Measurements from ENCODE around the gene LINGO1. TPM values are rescaled to one million over a fixed set of nuclear protein-coding genes. Genes with fewer than 3 reads are reported as not detected.

Gene LINGO1
- total RNA-seq, 2 experiments from 2014 or later = not detected

DNA sequence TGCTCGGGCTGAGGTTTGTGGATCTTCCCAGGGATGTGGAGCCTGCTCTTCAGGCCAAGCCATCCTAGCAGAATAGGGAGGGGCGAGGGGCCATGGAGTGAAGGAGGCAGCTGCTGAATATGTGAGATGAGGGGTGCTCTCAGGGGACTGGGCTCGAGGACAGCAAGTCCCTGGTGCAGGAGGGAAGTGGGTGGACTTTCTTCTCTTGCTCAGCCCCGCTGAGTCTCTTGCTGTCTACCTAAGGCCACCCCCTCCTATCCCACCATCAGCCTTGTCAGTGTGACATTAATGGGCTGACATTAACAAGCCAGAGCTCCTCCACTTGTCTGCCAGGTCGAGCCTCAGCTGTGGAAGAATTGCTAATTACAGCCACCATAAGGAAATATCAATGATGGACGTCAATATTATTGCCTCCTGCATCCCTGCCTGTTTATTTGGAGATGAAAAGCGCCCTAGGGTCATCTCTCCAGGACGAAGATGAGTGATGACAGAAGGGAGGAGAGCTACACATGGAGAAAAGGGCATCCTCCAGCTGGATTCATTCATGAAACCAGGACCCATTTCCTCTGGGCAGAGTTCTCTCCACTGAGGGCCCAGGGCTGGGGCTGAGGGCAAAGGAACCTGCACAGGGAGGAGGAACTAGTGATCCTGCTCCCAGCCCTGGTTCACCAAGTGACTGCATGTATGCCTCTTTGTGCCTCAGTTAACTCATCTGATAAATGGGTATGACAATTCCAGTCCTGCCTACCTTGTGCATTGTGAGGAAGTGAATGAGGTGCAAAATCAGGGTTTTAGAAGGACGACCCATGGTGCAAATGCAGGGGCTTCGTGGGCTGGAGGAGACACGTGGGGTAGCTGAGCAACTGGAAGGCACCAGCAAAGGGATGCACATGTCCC lies 34.9 kb upstream of the LINGO1 start:
- ChIA-PET POLR2A (no interaction called here), CTCF (interaction anchor here (0.6 to 1.7 kb wide), 2 partner anchors 33 to 104 kb away, joined by 3 to 4 read pairs; no protein-coding TSS in a partner anchor)
- Mint-ChIP-seq H3K36me3 (no peaks in the 10 kb centered on the region), H3K27me3 (peaks cover 3% of the 10 kb centered on the region), H3K9me3 (no peaks in the 10 kb centered on the region), H3K4me1 (ENCODE audit: low read depth) (no peaks in the 10 kb centered on the region), H3K27ac (no peak overlapping the region), H3K4me3 (no peak overlapping the region)
- DNase-seq = no peak
- intact Hi-C loops (cut with micrococcal nuclease) = no loop called here

DNA sequence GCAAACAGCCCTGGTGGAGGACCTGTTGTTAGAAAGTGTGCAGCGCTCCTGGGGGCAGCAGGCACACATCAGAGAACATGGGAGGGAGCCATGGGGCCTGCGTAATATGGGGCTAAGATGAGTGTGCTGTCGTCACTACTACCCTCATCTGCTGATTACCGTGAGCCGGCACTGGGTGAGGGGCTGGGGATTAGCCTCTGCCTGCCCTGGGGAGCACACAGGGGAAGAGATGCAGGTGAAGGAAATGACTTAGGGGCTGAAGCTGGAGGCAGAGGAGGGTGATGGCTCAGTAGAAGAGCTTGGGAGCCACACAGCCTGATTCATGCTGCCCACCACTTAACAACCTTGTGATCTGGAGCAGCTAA lies 33.6 kb upstream of the LINGO1 start:
- H3K36me3 Mint-ChIP-seq = no peaks in the 10 kb centered on the region

DNA sequence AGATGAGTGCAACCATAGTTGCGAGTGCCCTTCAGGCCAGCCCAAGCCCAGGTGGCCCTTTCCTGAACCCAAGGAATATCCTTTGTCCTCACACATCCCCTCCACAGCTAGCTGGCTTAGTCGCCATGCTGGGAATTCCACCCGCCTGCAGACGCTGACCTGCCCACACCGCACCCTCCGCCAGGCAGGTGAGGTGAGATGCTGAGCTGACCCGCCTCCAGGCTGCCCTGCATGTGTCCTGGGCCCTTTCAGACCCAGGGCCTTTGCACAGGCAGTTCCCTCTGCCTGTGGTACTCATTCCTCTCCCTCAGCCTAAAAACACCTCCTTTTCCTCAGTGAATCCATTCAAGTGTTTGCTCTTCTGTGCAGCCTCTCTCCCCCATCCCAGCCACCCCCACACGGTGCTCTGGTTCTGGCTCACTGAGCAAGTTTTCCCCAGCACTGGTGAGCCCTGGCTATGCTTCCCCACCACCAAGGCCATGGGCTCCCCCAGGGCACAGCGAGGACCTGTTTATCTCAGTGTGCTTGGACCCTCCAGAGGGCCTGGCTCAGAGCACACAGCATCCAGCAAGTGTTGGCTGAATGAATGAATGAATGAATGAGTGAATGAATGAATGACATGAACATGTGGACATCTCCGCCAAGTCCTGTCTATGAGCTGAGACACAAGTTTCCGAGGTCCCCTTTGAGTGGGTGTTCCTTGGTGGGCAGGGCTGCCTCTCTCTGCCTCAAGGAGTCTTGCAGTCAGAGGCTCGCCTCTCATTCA lies 33.0 kb upstream of the LINGO1 start:
- Mint-ChIP-seq H3K36me3 (no peaks in the 10 kb centered on the region), H3K4me3 (no peak overlapping the region), H3K27ac (no peak overlapping the region), H3K4me1 (ENCODE audit: low read depth) (no peaks in the 10 kb centered on the region), H3K27me3 (peaks cover 4% of the 10 kb centered on the region), H3K9me3 (no peaks in the 10 kb centered on the region)
- no peak for DNase-seq
- intact Hi-C loops (cut with micrococcal nuclease) = no loop called here
- ChIA-PET CTCF (no interaction called here), POLR2A (no interaction called here)

More for the DNA sequence above, 33.6 kb upstream of the LINGO1 start:
- Mint-ChIP-seq H3K9me3 (no peaks in the 10 kb centered on the region), H3K4me1 (ENCODE audit: low read depth) (no peaks in the 10 kb centered on the region), H3K27me3 (peaks cover 3% of the 10 kb centered on the region), H3K27ac (no peak overlapping the region), H3K4me3 (no peak overlapping the region)
- DNase-seq = no peak
- intact Hi-C loops (cut with micrococcal nuclease) = no loop called here
- POLR2A ChIA-PET = no interaction called here
- CTCF ChIA-PET = interaction anchor here (1.7 kb wide), 1 partner anchor 32 kb away, joined by 4 read pairs; no protein-coding TSS in a partner anchor

DNA sequence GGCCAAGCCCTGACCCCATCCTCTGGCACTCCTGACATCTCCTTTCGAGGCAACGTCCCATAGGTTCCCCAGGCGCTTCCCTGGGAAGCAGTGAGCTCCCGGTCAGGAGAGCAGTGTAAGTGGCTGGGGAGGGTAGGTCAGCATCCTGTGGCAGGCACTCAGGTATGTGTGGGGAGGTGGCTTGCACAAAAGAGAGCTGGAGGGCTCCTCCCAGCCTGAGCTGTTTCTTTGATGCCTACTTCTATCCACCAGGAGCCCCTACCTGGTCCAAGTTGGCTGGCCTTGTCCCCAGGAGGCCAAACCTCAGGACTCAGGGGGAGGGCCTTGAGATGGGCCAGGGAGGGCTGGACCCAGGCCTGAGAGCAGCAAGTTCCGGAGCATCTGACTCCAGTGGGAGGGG lies 31.7 kb upstream of the LINGO1 start:
- intact Hi-C loops (cut with micrococcal nuclease) = no loop called here
- Mint-ChIP-seq H3K27me3 (peaks cover 3% of the 10 kb centered on the region), H3K27ac (no peak overlapping the region), H3K4me1 (ENCODE audit: low read depth) (no peaks in the 10 kb centered on the region), H3K36me3 (no peaks in the 10 kb centered on the region), H3K4me3 (no peak overlapping the region), H3K9me3 (no peaks in the 10 kb centered on the region)
- ChIA-PET CTCF (no interaction called here), POLR2A (no interaction called here)
- no peak for DNase-seq

DNA sequence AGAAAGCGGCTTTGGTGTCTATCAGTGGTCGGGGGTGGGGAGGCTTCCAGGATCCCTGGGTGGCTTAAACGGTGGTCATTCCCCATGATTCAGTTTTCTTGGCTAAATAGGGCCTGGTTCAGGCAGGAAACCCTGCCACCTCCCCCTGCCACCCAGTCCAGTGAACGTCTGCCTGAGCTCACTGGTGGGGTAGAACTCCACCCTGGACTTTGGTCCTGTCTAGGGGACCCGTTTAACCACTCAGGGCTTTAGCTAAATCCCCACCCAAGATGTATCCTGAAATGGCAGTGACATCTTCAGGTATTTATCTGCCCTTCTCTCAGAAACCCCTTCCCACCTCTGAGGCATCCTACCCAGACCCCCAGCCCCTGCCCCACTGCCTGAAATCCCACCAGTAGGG lies 30.5 kb upstream of the LINGO1 start:
- intact Hi-C loops (cut with micrococcal nuclease) = no loop called here
- Mint-ChIP-seq H3K36me3 (no peaks in the 10 kb centered on the region), H3K4me1 (ENCODE audit: low read depth) (no peaks in the 10 kb centered on the region), H3K27ac (no peak overlapping the region), H3K27me3 (peaks cover 3% of the 10 kb centered on the region), H3K4me3 (no peak overlapping the region), H3K9me3 (no peaks in the 10 kb centered on the region)
- CTCF ChIA-PET = no interaction called here
- POLR2A ChIA-PET = no interaction called here
- no peak for DNase-seq

DNA sequence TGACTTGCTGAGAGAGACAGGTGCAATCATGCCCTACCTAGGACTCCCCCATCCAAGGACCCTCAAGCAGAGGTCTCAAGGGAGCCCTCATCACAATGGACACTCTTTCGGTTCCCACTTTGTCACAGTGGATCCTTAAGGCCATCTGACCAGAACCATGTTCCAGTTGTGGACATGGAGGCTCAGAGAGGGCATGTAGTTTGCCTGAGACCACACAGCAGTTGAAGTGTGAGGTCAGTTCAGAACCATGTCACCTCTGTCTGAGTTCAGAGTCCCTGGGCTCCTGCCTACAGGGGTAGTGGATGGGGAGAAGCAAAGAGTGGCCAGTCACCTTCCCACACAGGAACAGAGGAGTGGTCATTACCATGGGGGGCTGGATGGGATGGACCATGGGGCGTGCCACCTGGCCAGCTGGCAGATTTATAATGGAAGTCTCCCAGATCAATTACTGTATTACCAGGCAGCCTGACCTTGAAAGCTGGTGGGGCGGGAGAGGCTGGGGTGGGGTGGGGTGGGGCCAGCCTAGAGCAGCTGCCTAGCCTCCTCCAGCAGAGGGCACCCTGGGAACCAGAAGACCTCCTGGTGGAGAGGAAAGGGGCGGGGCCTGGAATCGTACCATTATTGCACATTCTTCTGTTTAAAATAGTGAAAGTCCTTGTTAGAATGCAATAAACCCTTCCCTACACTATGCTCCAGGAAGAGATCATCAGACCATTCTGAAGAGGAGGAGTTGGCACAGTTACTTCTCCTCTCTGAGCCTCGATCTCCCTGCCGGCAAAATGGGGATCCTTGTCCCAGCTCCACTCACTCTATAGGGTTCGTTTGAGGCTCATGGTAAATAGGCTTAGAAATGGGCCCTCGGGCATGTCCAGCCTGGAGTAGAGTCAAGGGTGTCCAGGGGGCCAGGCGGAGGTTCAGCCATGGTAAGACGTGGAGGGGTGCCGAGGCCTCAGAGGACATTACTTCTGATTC lies 26.9 kb upstream of the LINGO1 start:
- CTCF ChIA-PET = interaction anchor here (1.0 to 1.7 kb wide), 2 partner anchors 26 to 162 kb away, joined by 3 to 6 read pairs; no protein-coding TSS in a partner anchor
- POLR2A ChIA-PET = no interaction called here
- intact Hi-C loops (cut with micrococcal nuclease) = no loop called here
- Mint-ChIP-seq H3K27ac (no peak overlapping the region), H3K9me3 (no peaks in the 10 kb centered on the region), H3K4me3 (no peak overlapping the region), H3K27me3 (peaks cover 7% of the 10 kb centered on the region), H3K36me3 (no peaks in the 10 kb centered on the region), H3K4me1 (ENCODE audit: low read depth) (no peaks in the 10 kb centered on the region)
- DNase-seq = peak; percentile 51

DNA sequence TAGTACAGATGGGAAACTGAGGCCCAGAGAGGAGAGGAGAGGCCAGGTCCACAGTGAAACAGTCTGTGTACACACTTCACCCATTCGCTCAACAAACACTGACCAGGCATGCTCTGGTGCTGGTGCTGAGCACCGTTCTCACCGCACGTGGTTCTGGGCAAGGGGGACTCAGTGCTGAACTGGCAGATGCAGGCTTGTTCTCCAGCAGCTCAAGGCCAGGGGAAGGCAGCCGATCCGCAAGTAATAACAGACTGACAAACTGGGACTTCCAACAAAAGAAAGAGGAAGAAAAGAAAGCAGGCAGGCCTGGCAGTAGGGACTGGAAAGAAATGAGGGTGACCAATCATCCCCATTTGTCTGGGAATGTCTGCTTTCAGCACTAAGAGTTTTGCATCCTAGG lies 25.6 kb upstream of the LINGO1 start:
- Mint-ChIP-seq H3K27ac (no peak overlapping the region), H3K27me3 (peaks cover 10% of the 10 kb centered on the region), H3K4me1 (ENCODE audit: low read depth) (no peaks in the 10 kb centered on the region), H3K9me3 (peaks cover 5% of the 10 kb centered on the region), H3K4me3 (no peak overlapping the region), H3K36me3 (no peaks in the 10 kb centered on the region)
- ChIA-PET POLR2A (no interaction called here), CTCF (interaction anchor here (1.0 kb wide), 1 partner anchor 24 kb away, joined by 3 read pairs; no protein-coding TSS in a partner anchor)
- intact Hi-C loops (cut with micrococcal nuclease) = no loop called here
- DNase-seq = no peak

DNA sequence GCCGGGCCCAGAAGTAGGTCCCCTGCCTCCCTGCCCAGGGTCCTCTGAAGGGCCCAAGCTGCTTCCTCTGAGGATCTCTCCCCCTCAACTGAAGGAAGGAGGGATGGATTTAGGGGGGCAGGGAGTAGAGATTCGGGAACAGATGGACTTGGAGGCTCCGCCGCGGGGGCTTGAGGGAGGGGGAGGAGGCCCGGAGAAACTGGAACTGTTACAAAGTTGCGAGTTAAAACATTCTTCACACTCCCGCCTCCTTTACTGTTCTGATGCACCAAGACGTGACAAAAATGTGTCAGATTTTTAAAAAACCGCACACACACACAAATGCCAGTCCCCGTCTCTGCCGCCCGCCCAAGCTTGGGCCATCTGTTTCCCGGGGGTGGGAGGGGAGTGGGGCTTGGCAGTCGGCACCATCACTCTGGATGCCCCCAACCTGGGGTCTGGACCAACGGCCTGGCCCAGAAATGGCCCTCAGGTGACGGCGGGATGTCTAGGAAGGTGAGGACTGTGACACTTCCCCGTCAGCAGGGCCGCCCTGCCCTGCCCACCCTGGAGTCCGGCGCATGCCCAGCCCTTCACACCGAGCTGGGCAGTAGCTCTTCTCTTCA lies 25.0 kb upstream of the LINGO1 start:
- Mint-ChIP-seq H3K9me3 (peaks cover 5% of the 10 kb centered on the region), H3K27me3 (peaks cover 10% of the 10 kb centered on the region), H3K27ac (no peak overlapping the region), H3K36me3 (no peaks in the 10 kb centered on the region), H3K4me1 (ENCODE audit: low read depth) (no peaks in the 10 kb centered on the region), H3K4me3 (no peak overlapping the region)
- ChIA-PET CTCF (no interaction called here), POLR2A (no interaction called here)
- DNase-seq = no peak
- intact Hi-C loops (cut with micrococcal nuclease) = no loop called here

DNA sequence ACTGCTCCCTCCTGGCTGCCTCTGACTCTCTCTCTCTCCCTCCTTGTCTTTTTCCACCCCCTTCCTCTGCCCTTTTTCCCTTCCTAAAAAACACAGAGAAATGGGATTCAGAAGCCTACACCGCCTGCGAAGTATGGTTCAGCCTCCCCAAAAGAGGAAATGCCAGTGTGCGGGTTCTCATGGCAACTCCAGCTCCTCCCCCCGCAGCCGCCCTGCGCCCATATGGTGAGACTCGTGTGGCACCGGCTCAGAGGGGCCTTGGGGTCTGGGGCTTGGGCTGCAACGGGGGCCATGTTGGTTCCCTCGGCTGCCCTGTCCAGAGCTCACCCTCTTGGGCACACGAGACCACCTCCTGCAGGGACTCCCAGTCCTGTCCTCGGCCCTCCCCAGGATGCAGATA lies 23.6 kb upstream of the LINGO1 start:
- Mint-ChIP-seq H3K4me1 (ENCODE audit: low read depth) (no peaks in the 10 kb centered on the region), H3K27me3 (peaks cover 11% of the 10 kb centered on the region), H3K9me3 (peaks cover 5% of the 10 kb centered on the region), H3K27ac (no peak overlapping the region), H3K4me3 (no peak overlapping the region), H3K36me3 (no peaks in the 10 kb centered on the region)
- intact Hi-C loops (cut with micrococcal nuclease) = no loop called here
- CTCF ChIA-PET = interaction anchor here (0.6 to 1.1 kb wide), 2 partner anchors 23 to 310 kb away, joined by 3 to 4 read pairs; partner anchors contain the start of gene LINGO1
- POLR2A ChIA-PET = no interaction called here
- no peak for DNase-seq

DNA sequence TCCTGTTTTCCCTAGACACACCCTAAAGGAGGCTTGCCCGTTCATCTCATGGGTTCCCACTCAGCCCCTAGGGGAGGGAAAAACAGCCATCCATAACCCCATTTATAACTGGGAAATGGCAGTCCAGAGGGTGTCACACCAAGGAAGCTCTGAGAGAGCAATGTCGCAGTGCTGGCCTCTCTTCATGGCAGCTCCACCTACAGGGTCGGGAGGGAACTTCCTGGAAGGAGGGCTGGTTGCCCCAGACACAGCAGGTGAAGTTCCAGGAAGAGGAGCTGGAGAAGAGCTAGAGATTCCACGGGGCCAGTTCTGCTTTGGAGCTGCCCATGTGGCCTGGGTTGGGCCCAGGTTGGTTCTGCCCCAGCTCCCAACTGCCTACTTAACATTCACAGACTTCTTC lies 22.3 kb upstream of the LINGO1 start:
- Mint-ChIP-seq H3K27ac (no peak overlapping the region), H3K27me3 (peaks cover 8% of the 10 kb centered on the region), H3K4me3 (no peak overlapping the region), H3K36me3 (no peaks in the 10 kb centered on the region), H3K9me3 (peaks cover 5% of the 10 kb centered on the region), H3K4me1 (ENCODE audit: low read depth) (no peaks in the 10 kb centered on the region)
- no peak for DNase-seq
- intact Hi-C loops (cut with micrococcal nuclease) = no loop called here
- ChIA-PET CTCF (interaction anchor here (0.9 to 1.2 kb wide), 2 partner anchors 19 to 21 kb away, joined by 4 to 6 read pairs; no protein-coding TSS in a partner anchor), POLR2A (no interaction called here)

DNA sequence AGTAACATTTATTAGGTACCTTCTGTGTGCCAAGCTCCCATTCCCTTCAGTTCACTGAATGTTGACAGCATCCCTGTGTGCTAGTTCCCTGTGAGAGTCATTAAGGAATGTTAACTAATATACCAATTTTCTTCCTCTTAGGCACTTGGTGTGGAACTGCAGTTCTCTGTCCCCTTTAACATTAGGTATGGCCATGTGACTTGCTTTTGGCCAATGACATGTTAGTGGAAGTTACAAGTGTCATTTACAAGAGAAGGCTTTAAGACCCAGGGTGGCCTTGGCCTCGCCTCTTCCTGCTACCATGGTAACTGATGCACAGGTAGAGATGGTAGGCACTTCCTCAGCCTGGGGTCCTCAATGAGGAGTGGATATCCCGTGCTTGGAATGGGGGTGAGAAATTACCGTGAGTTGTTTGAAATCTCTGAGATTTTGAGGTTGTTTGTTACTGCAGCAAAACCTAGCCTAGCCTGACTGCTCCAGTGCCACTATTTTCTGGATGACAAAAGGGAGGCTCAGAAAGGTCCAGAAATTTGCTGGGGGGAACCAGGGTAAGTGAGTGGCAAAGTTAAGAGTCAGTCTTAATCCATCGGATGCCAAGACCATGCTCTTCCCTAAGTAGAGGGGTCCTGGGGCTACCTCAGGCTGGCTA lies 21.2 kb upstream of the LINGO1 start:
- peaks cover 5% of the 10 kb centered on the region for H3K9me3 Mint-ChIP-seq
- ChIA-PET POLR2A (no interaction called here), CTCF (interaction anchor here (1.7 kb wide), 1 partner anchor 20 kb away, joined by 5 read pairs; no protein-coding TSS in a partner anchor)
- H3K36me3 Mint-ChIP-seq = no peaks in the 10 kb centered on the region
- intact Hi-C loops (cut with micrococcal nuclease) = no loop called here
- H3K4me1 Mint-ChIP-seq (ENCODE audit: low read depth) = no peaks in the 10 kb centered on the region
- no peak overlapping the region for H3K4me3 Mint-ChIP-seq
- no peak overlapping the region for H3K27ac Mint-ChIP-seq
- H3K27me3 Mint-ChIP-seq = peaks cover 8% of the 10 kb centered on the region
- no peak for DNase-seq

All from activated CD4-positive, alpha-beta memory T cell treated with anti-CD3 and anti-CD28 coated beads for 36 hours (primary cell).